Measurements from ENCODE around the gene KCNK15. TPM values are rescaled to one million over a fixed set of nuclear protein-coding genes. Genes with fewer than 3 reads are reported as not detected.

KCNK15 gene
- total and polyA plus RNA-seq, 9 of the 15 experiments (the other 6 are each of a cell fraction or from before 2014, with no cell fraction given) = 0.03 to 0.30 (median 0.17) TPM; not detected in 5

DNA sequence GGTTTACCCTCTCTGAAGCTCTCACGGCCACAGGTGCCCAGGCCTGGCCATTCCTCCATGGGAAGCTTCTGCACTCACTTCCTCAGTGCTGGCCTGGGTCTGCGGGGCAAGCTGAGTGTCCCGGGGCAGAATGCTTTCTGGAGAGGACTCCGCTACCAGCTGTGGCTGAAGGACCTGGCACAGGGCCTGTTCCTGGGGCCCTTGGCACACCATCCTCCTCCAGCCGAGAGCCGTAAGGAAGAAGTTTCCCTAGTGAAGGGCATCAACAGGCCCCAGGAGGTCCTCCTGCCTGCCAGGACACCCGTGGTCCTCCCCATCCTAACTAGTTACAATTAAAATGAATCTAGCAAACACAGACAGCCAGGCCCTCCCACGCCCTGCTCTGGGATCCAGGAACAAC is 14.0 kb upstream of the KCNK15 start:
- DNase-seq (ENCODE audit: extremely low read depth in 1 of 4, low spot score in 3 of 4) (no peak), FAIRE-seq (no peak), ATAC-seq (no peak)
- ChIA-PET CTCF (ENCODE audit: low intra/inter-chr PET ratio) (interaction anchor here (6.8 kb wide), 1 partner anchor 46 kb away, joined by 58 read pairs; no protein-coding TSS in a partner anchor), POLR2A (interaction anchor here (0.6 to 1.2 kb wide), 2 partner anchors 29 to 42 kb away, joined by 3 to 4 read pairs; no protein-coding TSS in a partner anchor)
- Histone ChIP-seq H3K4me3 (no peak overlapping the region), H3K27ac (ENCODE audit: extremely low read depth, low read depth, low read length) (no peak overlapping the region), H3K36me3 (ENCODE audit: control insufficient read depth, insufficient read depth, low read length) (no peaks in the 10 kb centered on the region), H3K79me2 (ENCODE audit: control insufficient read depth, insufficient read depth, low read length) (no peaks in the 10 kb centered on the region), H3K9me3 (replicated peaks; ENCODE audit: control insufficient read depth, insufficient read depth, low read depth, low read length) (no peaks in the 10 kb centered on the region; the same call in 1 of the 2 replicates), H3K9me1 (ENCODE audit: control insufficient read depth, insufficient read depth, low read length) (no peaks in the 10 kb centered on the region), H3K9ac (ENCODE audit: insufficient read depth in 1 of 2, low read depth in 2 of 2, low read length in 2 of 2) (no peak overlapping the region), H4K20me1 (replicated peaks; ENCODE audit: control insufficient read depth, insufficient read depth, low read length) (peaks cover 6% of the 10 kb centered on the region; the same call in 1 of the 2 replicates), H3K4me1 (replicated peaks in 1 of 2; ENCODE audit: control insufficient read depth in 2 of 2, insufficient read depth in 2 of 2, low read length in 2 of 2) (peaks cover 0 to 4% of the 10 kb centered on the region in 2 experiments; a peak in 2 of 5 replicates), H3K27me3 (ENCODE audit: control insufficient read depth in 2 of 2, insufficient read depth in 2 of 2, low read length in 2 of 2) (peaks cover 19 to 37% of the 10 kb centered on the region in 2 experiments; a peak in 4 of 5 replicates), H3K4me2 (ENCODE audit: insufficient read depth, low read length) (no peak overlapping the region), H2AFZ (ENCODE audit: low read depth, low read length) (no peak overlapping the region)
- intact Hi-C loops (cut with micrococcal nuclease) = loop anchor here (5.0 kb wide), 2 partner anchors 136 to 514 kb away; no protein-coding TSS in a partner anchor
- no TSS peak for BruUV-seq (replicated peaks)
- in situ Hi-C loops (cut with MboI) = no loop called here
- 8% methylated on average over 8 of the region's 8 CpGs for WGBS (ENCODE audit: insufficient coverage, low coverage, missing lambda C conversion rate)
- TF ChIP-seq HDAC3 (IDR thresholded peaks at IDR 0.05; ENCODE audit: borderline replicate concordance, partially characterized antibody) (no peak), MTA2 (IDR thresholded peaks at IDR 0.05; ENCODE audit: low read depth) (no peak), PYGO2 (tag; IDR thresholded peaks at IDR 0.05) (no peak), EWSR1 (IDR thresholded peaks at IDR 0.05; ENCODE audit: borderline replicate concordance, low read depth, partially characterized antibody) (no peak), RBM14 (IDR thresholded peaks at IDR 0.05; ENCODE audit: borderline replicate concordance, insufficient read depth, low read depth, low read length) (no peak), GATAD2A (IDR thresholded peaks at IDR 0.05) (no peak), REST (IDR thresholded peaks at IDR 0.05; ENCODE audit: borderline replicate concordance) (no peak), REST (CRISPR knock-in tag; IDR thresholded peaks at IDR 0.05; ENCODE audit: low read depth) (no peak), MCM5 (IDR thresholded peaks at IDR 0.05; ENCODE audit: low read depth) (no peak), U2AF2 (optimal IDR thresholded peaks at IDR 0.05; ENCODE audit: low read depth, low read length) (no peak)
- TF ChIP-seq, protein P1, sequence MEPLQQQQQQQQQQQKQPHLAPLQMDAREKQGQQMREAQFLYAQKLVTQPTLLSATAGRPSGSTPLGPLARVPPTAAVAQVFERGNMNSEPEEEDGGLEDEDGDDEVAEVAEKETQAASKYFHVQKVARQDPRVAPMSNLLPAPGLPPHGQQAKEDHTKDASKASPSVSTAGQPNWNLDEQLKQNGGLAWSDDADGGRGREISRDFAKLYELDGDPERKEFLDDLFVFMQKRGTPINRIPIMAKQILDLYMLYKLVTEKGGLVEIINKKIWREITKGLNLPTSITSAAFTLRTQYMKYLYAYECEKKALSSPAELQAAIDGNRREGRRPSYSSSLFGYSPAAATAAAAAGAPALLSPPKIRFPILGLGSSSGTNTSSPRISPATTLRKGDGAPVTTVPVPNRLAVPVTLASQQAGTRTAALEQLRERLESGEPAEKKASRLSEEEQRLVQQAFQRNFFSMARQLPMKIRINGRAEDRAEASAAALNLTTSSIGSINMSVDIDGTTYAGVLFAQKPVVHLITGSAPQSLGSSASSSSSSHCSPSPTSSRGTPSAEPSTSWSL (CRISPR knock-in tag; IDR thresholded peaks at IDR 0.05; ENCODE audit: borderline replicate concordance) = no peak
- TF ChIP-seq, protein P2, sequence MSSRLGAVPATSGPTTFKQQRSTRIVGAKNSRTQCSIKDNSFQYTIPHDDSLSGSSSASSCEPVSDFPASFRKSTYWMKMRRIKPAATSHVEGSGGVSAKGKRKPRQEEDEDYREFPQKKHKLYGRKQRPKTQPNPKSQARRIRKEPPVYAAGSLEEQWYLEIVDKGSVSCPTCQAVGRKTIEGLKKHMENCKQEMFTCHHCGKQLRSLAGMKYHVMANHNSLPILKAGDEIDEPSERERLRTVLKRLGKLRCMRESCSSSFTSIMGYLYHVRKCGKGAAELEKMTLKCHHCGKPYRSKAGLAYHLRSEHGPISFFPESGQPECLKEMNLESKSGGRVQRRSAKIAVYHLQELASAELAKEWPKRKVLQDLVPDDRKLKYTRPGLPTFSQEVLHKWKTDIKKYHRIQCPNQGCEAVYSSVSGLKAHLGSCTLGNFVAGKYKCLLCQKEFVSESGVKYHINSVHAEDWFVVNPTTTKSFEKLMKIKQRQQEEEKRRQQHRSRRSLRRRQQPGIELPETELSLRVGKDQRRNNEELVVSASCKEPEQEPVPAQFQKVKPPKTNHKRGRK (tag; IDR thresholded peaks at IDR 0.05) = no peak
